RWPE2 (cell line): ENCODE results near the gene SEMA5A.
A peak's percentile ranks its signal among the peaks of the same experiment; 100 is the strongest.
"Not testable (repeated sequence)": the region's sequence is repeated elsewhere in the genome, so short reads cannot be mapped to it uniquely, and the experiment has no call there.

ENCODE experiments used
- ATAC-seq: fragments of 200-7000 bp; cut with Tn5 transposase; 3 replicates; pipeline ENCODE4 v1.9.1; 2021; ENCODE audit warnings: low read depth
- DNase-seq: peaks from one replicate; pipeline ENCODE4 v3.0.0-alpha.2; 2020; ENCODE audit warnings: low spot score
- H3K27ac ChIP-seq: fragments of 450-650 bp; 2 replicates; pipeline ENCODE4 v1.5.1; 2017; ENCODE audit warnings: mild to moderate bottlenecking; ENCODE audit not compliant: poor library complexity, severe bottlenecking
- H3K27me3 ChIP-seq: fragments of 250-450 bp; sonication (Bioruptor Pico); 2 replicates; pipeline ENCODE4 v1.5.1; 2021; ENCODE audit warnings: mild to moderate bottlenecking, moderate library complexity; ENCODE audit not compliant: insufficient read depth, poor library complexity, severe bottlenecking
- H3K36me3 ChIP-seq: fragments of 250-450 bp; sonication (Bioruptor Pico); 2 replicates; pipeline ENCODE4 v1.5.1; 2020; ENCODE audit warnings: low read depth, mild to moderate bottlenecking, moderate library complexity
- H3K4me1 ChIP-seq: fragments of 250-450 bp; sonication (Bioruptor Pico); 2 replicates; pipeline ENCODE4 v1.5.1; 2021; ENCODE audit warnings: mild to moderate bottlenecking, moderate library complexity; ENCODE audit not compliant: insufficient read depth, poor library complexity, severe bottlenecking
- H3K4me3 ChIP-seq: fragments of 250-450 bp; sonication (Bioruptor Pico); 2 replicates; pipeline ENCODE4 v1.5.1; 2021; ENCODE audit warnings: mild to moderate bottlenecking, moderate library complexity; ENCODE audit not compliant: severe bottlenecking
- H3K9me3 ChIP-seq: fragments of 250-450 bp; sonication (Bioruptor Pico); 2 replicates; pipeline ENCODE4 v1.5.1; 2021; ENCODE audit warnings: mild to moderate bottlenecking, moderate library complexity; ENCODE audit not compliant: severe bottlenecking
- TF ChIP-seq, protein P1 (sequence below): fragments of 450-650 bp; IDR thresholded peaks from one replicate; pipeline ENCODE4 v1.5.1; 2017; ENCODE audit warnings: mild to moderate bottlenecking, moderate library complexity; ENCODE audit not compliant: poor library complexity, severe bottlenecking

Gene SEMA5A

DNA sequence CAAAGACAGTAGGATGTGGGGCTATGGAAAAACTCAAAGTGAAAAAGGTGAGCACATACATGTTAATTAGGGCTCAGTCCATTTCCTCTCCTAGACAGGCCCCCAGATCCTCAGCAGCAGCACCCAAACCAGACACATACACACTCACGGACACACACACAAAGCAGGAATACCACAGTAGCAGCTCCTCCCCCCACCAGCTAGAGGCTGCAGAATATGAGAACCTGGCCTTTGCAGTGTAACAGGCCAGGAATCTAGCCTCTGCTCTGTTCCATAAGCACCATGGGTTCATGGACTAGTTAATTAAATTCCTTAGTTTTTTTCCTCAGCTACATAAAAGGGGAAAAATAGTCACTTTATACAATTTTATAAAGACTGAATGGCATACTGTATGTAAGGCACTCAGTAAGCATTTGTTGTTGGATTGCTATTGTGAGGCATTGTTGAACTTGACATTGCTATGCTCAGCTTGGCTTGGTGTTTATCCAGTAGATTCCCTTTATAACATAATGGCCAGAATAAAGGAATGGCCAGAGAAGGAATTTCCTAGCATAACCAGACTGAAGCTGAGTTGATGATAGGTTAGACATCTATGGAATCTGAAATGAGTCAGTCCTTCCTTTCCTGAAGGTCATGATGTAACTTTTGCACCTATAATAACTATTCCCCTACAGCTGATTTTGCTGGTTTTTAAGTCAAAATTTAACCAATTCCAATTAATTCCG is 186.8 kb downstream of the SEMA5A start:
- H3K4me3 ChIP-seq: no peak overlapping the region
- TF ChIP-seq, protein P1, sequence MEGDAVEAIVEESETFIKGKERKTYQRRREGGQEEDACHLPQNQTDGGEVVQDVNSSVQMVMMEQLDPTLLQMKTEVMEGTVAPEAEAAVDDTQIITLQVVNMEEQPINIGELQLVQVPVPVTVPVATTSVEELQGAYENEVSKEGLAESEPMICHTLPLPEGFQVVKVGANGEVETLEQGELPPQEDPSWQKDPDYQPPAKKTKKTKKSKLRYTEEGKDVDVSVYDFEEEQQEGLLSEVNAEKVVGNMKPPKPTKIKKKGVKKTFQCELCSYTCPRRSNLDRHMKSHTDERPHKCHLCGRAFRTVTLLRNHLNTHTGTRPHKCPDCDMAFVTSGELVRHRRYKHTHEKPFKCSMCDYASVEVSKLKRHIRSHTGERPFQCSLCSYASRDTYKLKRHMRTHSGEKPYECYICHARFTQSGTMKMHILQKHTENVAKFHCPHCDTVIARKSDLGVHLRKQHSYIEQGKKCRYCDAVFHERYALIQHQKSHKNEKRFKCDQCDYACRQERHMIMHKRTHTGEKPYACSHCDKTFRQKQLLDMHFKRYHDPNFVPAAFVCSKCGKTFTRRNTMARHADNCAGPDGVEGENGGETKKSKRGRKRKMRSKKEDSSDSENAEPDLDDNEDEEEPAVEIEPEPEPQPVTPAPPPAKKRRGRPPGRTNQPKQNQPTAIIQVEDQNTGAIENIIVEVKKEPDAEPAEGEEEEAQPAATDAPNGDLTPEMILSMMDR: no peak
- peak overlapping the region; percentile 48 for H3K27ac ChIP-seq
- H3K4me1 ChIP-seq: peaks cover 13% of the 10 kb centered on the region
- no peaks in the 10 kb centered on the region for H3K27me3 ChIP-seq
- no peaks in the 10 kb centered on the region for H3K9me3 ChIP-seq
- no peak for DNase-seq
- H3K36me3 ChIP-seq: no peaks in the 10 kb centered on the region
- ATAC-seq: peak; percentile 92

DNA sequence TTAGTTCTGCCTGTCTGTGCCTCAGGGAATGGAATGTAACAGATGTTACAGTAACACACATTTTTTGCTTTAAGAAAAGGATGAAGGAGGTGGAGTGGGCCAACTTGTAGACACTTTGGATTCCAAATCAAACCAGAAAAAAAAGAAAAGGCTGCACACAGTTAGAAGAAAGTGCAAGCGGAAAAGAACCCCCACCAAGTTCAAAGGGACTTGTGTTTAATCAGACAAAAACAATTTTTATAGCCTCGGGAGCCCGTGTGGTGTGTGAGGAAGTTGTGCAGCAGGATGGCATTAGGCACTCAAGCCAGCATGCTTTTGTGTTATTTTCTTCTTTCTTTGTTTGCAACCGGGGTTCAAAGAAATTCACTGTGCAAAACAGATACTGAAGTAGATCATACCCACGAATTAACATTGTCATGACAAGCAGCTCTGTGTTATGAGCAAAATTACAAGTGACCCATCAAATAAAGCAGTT is 189.5 kb downstream of the SEMA5A start:
- TF ChIP-seq, protein P1: no peak
- Histone ChIP-seq H3K4me3 (no peak overlapping the region), H3K9me3 (no peaks in the 10 kb centered on the region), H3K27ac (no peak overlapping the region), H3K27me3 (no peaks in the 10 kb centered on the region), H3K4me1 (peaks cover 13% of the 10 kb centered on the region), H3K36me3 (no peaks in the 10 kb centered on the region)
- no peak for ATAC-seq
- DNase-seq: no peak

DNA sequence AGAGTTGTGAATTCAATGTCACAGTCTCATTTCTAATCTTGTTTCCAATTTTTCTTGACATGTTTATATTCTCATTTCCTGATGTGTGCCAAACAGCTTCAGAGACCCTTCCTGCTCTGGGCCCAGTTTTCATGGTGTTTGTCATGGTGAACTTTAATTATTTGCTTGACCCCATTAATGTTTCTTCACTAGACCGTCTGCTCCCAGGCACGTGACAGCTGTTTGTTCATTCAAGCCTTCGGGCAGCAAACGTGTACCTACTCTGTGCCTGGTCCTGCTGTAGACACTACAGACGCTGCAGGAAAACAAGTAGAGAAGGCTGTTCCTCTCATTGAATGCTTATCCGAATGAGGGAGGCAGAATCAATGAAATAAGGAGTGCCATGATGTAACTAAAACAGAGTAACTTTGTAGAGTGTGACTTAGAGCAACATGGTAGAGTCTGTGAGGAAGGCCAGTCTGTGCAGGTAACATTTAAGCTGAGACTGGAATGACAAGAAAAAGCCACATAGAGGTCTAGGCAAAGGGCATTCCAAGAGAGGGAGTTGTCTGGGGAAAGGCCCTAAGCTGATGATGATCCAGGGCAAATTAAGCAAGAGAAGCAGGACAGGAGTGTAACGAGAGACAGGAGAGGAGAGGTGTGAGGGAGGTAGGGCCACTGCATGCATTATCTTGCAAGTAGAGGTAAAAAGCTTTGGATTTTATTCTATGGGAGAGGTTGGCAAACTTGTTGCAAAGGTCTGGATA is 191.4 kb downstream of the SEMA5A start:
- Histone ChIP-seq H3K27me3 (no peaks in the 10 kb centered on the region), H3K4me1 (peaks cover 8% of the 10 kb centered on the region), H3K9me3 (no peaks in the 10 kb centered on the region), H3K27ac (no peak overlapping the region), H3K36me3 (no peaks in the 10 kb centered on the region), H3K4me3 (no peak overlapping the region)
- TF ChIP-seq, protein P1: no peak
- ATAC-seq (peak; percentile 48; the same call in 2 of the 3 replicates), DNase-seq (no peak)

DNA sequence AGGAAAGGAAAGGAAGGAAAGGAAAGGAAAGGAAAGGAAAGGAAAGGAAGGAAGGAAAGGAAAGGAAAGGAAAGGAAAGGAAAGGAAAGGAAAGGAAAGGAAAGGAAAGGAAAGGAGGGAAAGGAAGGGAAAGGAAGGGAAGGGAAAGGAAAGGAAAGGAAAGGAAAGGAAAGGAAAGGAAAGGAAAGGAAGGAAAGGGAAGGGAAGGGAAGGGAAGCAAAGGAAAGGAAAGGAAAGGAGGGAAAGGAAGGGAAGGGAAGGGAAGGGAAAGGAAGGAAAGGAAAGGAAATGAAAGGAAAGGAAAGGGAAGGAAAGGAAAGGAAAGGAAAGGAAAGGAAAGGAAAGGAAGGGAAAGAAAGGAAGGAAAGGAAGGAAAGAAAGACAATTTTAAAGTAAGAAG is 192.8 kb downstream of the SEMA5A start:
- ATAC-seq, H3K36me3 ChIP-seq, H3K4me3 ChIP-seq, DNase-seq, H3K9me3 ChIP-seq, H3K27ac ChIP-seq, H3K27me3 ChIP-seq: not testable (repeated sequence)
- H3K4me1 ChIP-seq: peaks cover 14% of the 10 kb centered on the region

DNA sequence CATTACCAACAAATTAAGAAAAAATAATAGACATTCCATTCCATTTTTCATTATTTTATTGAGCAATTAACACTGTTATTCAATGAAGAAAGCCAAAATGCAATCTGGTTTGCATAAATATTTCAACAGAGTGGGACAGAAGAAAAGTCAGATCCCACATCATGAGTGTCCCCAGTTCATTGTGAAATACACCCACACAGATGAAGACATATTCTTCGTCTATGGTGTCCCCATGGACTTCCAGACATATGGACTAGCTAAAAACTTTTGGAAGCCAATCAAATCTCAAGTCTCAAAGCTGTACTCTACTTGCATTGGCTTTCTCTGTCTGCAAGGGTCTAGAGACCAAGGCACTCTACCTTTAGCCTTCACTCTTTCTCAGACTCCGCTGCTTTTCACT is 194.3 kb downstream of the SEMA5A start:
- H3K27ac ChIP-seq: no peak overlapping the region
- no peaks in the 10 kb centered on the region for H3K27me3 ChIP-seq
- no peaks in the 10 kb centered on the region for H3K36me3 ChIP-seq
- peaks cover 20% of the 10 kb centered on the region for H3K4me1 ChIP-seq
- H3K4me3 ChIP-seq: no peak overlapping the region
- TF ChIP-seq, protein P1: no peak
- no peak for DNase-seq
- no peak for ATAC-seq
- no peaks in the 10 kb centered on the region for H3K9me3 ChIP-seq
